Erythroblast (primary cell): Measurements from ENCODE around the gene CRAT.
A peak's percentile ranks its signal among the peaks of the same experiment; 100 is the strongest.

ENCODE experiments used
- GATA1 ChIP-seq: IDR thresholded peaks from 2 replicates; pipeline ENCODE4 v1.6.1; 2011; ENCODE audit warnings: low read depth, mild to moderate bottlenecking, control low read depth, low read length, moderate library complexity
- POLR2A ChIP-seq: IDR thresholded peaks from 2 replicates; pipeline ENCODE4 v1.6.1; 2011; ENCODE audit warnings: mild to moderate bottlenecking, low read length

DNA sequence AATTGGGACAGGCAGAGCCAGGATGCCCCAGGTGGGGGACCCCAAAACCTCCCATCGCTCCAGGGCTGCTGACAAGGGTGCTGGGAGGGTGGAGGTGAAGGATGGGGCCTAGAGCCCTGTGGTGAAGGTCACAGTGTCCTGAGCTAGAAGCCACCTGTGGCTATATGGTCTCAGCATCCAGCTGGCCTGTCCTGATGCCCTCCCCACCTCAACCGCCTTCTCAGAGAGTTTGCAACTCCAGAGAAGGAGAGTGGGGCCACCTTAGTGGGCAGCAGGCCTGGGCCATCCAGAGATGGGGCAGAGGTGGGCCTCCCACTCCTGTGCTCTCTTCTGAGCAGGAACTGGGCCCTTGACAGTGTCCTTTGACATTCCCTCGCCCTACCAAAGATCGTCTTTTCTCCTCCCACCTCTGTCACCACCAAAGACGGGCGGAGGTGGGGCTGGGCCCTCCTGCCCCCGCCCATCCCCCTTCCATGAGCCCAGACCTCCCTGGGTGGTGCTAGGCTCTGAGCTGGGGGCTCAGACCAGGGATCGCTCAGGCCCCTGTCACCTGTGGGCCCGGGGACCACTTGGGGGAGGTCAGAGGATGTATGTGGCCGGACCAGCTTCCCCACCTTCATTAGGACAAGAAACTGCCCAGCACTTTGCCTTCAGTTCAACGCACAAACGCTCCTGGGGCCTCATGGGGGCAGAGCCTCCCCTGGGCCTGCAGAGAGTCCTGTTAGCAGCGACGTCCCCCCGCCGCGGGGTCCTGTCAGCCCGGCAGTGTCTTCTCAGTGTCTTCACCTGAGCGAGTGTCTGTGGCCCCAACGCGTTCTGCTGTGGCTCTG lies 39.7 kb downstream of the CRAT start:
- TF ChIP-seq POLR2A (peak; percentile 52), GATA1 (no peak)
